HCT116 (cell line): ENCODE results near the gene SLAMF6. TPM values are rescaled to one million over a fixed set of nuclear protein-coding genes. Genes with fewer than 3 reads are reported as not detected.

Experiments used
- ATAC-seq: fragments of 200-7000 bp; cut with Tn5 transposase; 2 replicates; pipeline ENCODE4 v1.9.1; 2020; ENCODE audit warnings: mild to moderate bottlenecking, moderate library complexity
- BruUV-seq: library from RNA; stranded (reverse); fragments of 400-500 nt; replicated peaks from 2 replicates; lab custom pipeline; 2021; lab: Mats Ljungman, UMichigan
- CTCF ChIA-PET: fragments of 300-600 bp; sonication (Branson Sonifier 250); formaldehyde crosslinking; loops from one replicate; lab custom pipeline; 2021; ENCODE audit warnings: antibody characterized with exemption; lab: Charles Lee
- POLR2A ChIA-PET: fragments of 300-600, 350-600 bp; sonication (Branson Sonifier 250); formaldehyde crosslinking; loops from one replicate; lab custom pipeline; 2021; ENCODE audit warnings: antibody characterized with exemption; lab: Charles Lee
- RAD21 ChIA-PET, 2 experiments: fragments of 300-600 bp; sonication (Branson Sonifier 250); formaldehyde crosslinking; loops; one replicate each; lab custom pipeline; 2023; ENCODE audit warnings: low total read pairs in 2 of 2; ENCODE audit not compliant: uncharacterized antibody in 2 of 2, unreplicated experiment in 2 of 2, low non-redundant PET in 1 of 2; lab: Charles Lee
- DNase-seq: peaks from one replicate; pipeline ENCODE4 v3.0.0-alpha.2; 2010; ENCODE audit warnings: low read depth, low spot score
- H2AFZ ChIP-seq: fragments of 200-600 bp; shearing (Covaris generic), sonication (generic); 2 replicates; pipeline ENCODE4 v1.6.1; 2017; ENCODE audit warnings: low read depth, mixed run types, mixed read lengths, antibody characterized with exemption, low read length; ENCODE audit not compliant: poor library complexity, severe bottlenecking
- H3K27ac ChIP-seq: 2 replicates; pipeline ENCODE4 v1.5.1; 2012; ENCODE audit warnings: low read depth, low read length
- H3K27me3 ChIP-seq: fragments of 200-600 bp; sonication (generic); 2 replicates; pipeline ENCODE4 v1.6.1; 2016; ENCODE audit warnings: mixed run types, low read length, mixed read lengths; ENCODE audit not compliant: insufficient read depth
- H3K36me3 ChIP-seq, 2 experiments: fragments of 200-500 bp in 1 of 2; fragments of 200-600 bp in 1 of 2; sonication (Bioruptor generic) in 1 of 2; sonication (generic) in 1 of 2; 2 replicates each; pipeline versions ENCODE4 v1.5.1 to v1.6.1; 2014 to 2016; ENCODE audit warnings: low read length in 2 of 2, inconsistent platforms in 1 of 2, mixed read lengths in 1 of 2, mixed run types in 1 of 2; ENCODE audit not compliant: insufficient read depth in 2 of 2, control insufficient read depth in 1 of 2
- H3K4me1 ChIP-seq, 2 experiments: fragments of 200-600 bp in 1 of 2; sonication (generic) in 1 of 2; 2 replicates each; pipeline versions ENCODE4 v1.5.1 to v1.6.1; 2012 to 2017; ENCODE audit warnings: low read length in 2 of 2, inconsistent platforms in 1 of 2, mild to moderate bottlenecking in 1 of 2, mixed read lengths in 1 of 2, mixed run types in 1 of 2, moderate library complexity in 1 of 2; ENCODE audit not compliant: insufficient read depth in 2 of 2, control insufficient read depth in 1 of 2
- H3K4me2 ChIP-seq: fragments of 200-600 bp; sonication (generic); 2 replicates; pipeline ENCODE4 v1.6.1; 2017; ENCODE audit warnings: mixed run types, low read length, mixed read lengths
- H3K4me3 ChIP-seq, 2 experiments: fragments of 200-600 bp in 1 of 2; sonication (generic) in 1 of 2; replicated peaks in 1 of 2; 2 replicates each; pipeline ENCODE4 v1.5.1; 2011 to 2016; ENCODE audit warnings: low read length in 2 of 2, control low read depth in 1 of 2, low read depth in 1 of 2, mild to moderate bottlenecking in 1 of 2, mixed read lengths in 1 of 2, mixed run types in 1 of 2
- H3K79me2 ChIP-seq: fragments of 200-600 bp; sonication (generic); 2 replicates; pipeline ENCODE4 v1.6.1; 2017; ENCODE audit warnings: mild to moderate bottlenecking, mixed run types, low read length, moderate library complexity, mixed read lengths; ENCODE audit not compliant: insufficient read depth
- H3K9ac ChIP-seq: fragments of 200-600 bp; sonication (generic); 2 replicates; pipeline ENCODE4 v1.6.1; 2016; ENCODE audit warnings: low read length, mixed read lengths
- H3K9me2 ChIP-seq: fragments of 200-600 bp; sonication (generic), shearing (Covaris generic); 2 replicates; pipeline ENCODE4 v1.6.1; 2017; ENCODE audit warnings: mixed run types, mild to moderate bottlenecking, moderate library complexity; ENCODE audit not compliant: insufficient read depth
- H3K9me3 ChIP-seq, 2 experiments: fragments of 200-500 bp in 1 of 2; fragments of 200-600 bp in 1 of 2; sonication (Bioruptor generic) in 1 of 2; sonication (generic) in 1 of 2; 2 replicates each; pipeline ENCODE4 v1.6.1; 2014 to 2017; ENCODE audit warnings: low read length in 2 of 2, mixed read lengths in 2 of 2, inconsistent platforms in 1 of 2, low read depth in 1 of 2, mild to moderate bottlenecking in 1 of 2, mixed run types in 1 of 2, moderate library complexity in 1 of 2; ENCODE audit not compliant: control insufficient read depth in 1 of 2, insufficient read depth in 1 of 2
- H4K20me1 ChIP-seq: fragments of 200-600 bp; sonication (generic), shearing (Covaris generic); 2 replicates; pipeline ENCODE4 v1.6.1; 2017; ENCODE audit warnings: mixed run types, mild to moderate bottlenecking, moderate library complexity; ENCODE audit not compliant: insufficient read depth
- CBX3 ChIP-seq: IDR thresholded peaks from 2 replicates; pipeline ENCODE4 v1.6.1; 2012; ENCODE audit warnings: low read depth
- CEBPB ChIP-seq: IDR thresholded peaks from 2 replicates; pipeline ENCODE4 v1.6.1; 2012; ENCODE audit warnings: low read depth
- EZH2 ChIP-seq: fragments of 200-600 bp; sonication (generic); IDR thresholded peaks from 2 replicates; pipeline ENCODE4 v1.6.1; 2017; ENCODE audit warnings: antibody characterized with exemption, mixed run types
- JUND ChIP-seq: IDR thresholded peaks from 2 replicates; pipeline ENCODE4 v1.6.1; 2012
- POLR2A ChIP-seq: IDR thresholded peaks from 2 replicates; pipeline ENCODE4 v1.7.0; 2011; ENCODE audit warnings: borderline replicate concordance; ENCODE audit not compliant: insufficient read depth, insufficient read length; ENCODE audit errors: extremely low read depth
- RAD21 ChIP-seq: IDR thresholded peaks from 2 replicates; pipeline ENCODE4 v1.6.1; 2012; ENCODE audit warnings: low read depth, mild to moderate bottlenecking
- SIN3A ChIP-seq: IDR thresholded peaks from 2 replicates; pipeline ENCODE4 v1.6.1; 2012; ENCODE audit warnings: low read depth
- SP1 ChIP-seq: IDR thresholded peaks from 2 replicates; pipeline ENCODE4 v1.6.1; 2012; ENCODE audit warnings: low read depth
- SRF ChIP-seq: IDR thresholded peaks from 2 replicates; pipeline ENCODE4 v1.6.1; 2012; ENCODE audit warnings: low read depth
- TCF7L2 ChIP-seq: IDR thresholded peaks from 2 replicates; pipeline ENCODE4 v1.7.0; 2011; ENCODE audit warnings: borderline replicate concordance, inconsistent platforms; ENCODE audit not compliant: insufficient read depth, insufficient read length; ENCODE audit errors: extremely low read depth
- YY1 ChIP-seq: IDR thresholded peaks from 2 replicates; pipeline ENCODE4 v1.6.1; 2011; ENCODE audit warnings: low read length, low read depth, moderate library complexity, mild to moderate bottlenecking; ENCODE audit not compliant: insufficient replicate concordance; ENCODE audit errors: extremely low read depth
- ZNF274 ChIP-seq: fragments of 200-500 bp; sonication (Bioruptor generic); IDR thresholded peaks from 2 replicates; pipeline ENCODE4 v1.6.1; 2014; ENCODE audit warnings: mild to moderate bottlenecking, low read depth, low read length, inconsistent platforms
- intact Hi-C: fragments of 100-400 bp; cut with micrococcal nuclease; formaldehyde crosslinking; loops from 2 replicates; pipeline ENCODE4 v1.10.0; 2022
- total RNA-seq: library from RNA; stranded (reverse); gene quantifications from one replicate; pipeline ENCODE4 v1.2.1, GENCODE V29; 2021; ENCODE audit not compliant: unreplicated experiment
- TF ChIP-seq, protein P1 (sequence below): IDR thresholded peaks from 2 replicates; pipeline ENCODE4 v1.6.1; 2012; ENCODE audit warnings: low read depth
- TF ChIP-seq, protein P2 (sequence below): IDR thresholded peaks from 2 replicates; pipeline ENCODE4 v1.6.1; 2011; ENCODE audit warnings: mild to moderate bottlenecking, low read length, moderate library complexity; ENCODE audit not compliant: insufficient replicate concordance; ENCODE audit errors: extremely low read depth

The SLAMF6 gene
- total RNA-seq, 1 experiment from 2014 or later, result not detected

DNA sequence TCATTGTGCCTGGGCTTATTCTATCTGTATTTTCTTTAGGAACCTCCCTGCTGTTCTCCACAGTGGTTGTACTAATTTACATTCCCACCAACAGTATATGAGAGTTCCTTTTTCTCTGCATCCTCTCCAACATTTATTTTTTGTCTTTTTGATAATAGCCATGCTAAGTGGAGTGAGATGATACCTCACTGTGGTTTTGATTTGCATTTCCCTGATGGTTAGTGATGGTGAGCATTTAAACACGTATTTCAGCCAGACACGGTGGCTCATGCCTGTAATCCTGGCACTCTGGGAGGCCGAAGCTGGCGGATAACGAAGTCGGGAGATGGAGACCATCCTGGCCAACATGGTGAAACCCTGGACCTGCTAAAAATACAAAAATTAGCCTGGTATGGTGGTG, 57.9 kb downstream of the SLAMF6 start (continued):
- TF ChIP-seq, protein P1, sequence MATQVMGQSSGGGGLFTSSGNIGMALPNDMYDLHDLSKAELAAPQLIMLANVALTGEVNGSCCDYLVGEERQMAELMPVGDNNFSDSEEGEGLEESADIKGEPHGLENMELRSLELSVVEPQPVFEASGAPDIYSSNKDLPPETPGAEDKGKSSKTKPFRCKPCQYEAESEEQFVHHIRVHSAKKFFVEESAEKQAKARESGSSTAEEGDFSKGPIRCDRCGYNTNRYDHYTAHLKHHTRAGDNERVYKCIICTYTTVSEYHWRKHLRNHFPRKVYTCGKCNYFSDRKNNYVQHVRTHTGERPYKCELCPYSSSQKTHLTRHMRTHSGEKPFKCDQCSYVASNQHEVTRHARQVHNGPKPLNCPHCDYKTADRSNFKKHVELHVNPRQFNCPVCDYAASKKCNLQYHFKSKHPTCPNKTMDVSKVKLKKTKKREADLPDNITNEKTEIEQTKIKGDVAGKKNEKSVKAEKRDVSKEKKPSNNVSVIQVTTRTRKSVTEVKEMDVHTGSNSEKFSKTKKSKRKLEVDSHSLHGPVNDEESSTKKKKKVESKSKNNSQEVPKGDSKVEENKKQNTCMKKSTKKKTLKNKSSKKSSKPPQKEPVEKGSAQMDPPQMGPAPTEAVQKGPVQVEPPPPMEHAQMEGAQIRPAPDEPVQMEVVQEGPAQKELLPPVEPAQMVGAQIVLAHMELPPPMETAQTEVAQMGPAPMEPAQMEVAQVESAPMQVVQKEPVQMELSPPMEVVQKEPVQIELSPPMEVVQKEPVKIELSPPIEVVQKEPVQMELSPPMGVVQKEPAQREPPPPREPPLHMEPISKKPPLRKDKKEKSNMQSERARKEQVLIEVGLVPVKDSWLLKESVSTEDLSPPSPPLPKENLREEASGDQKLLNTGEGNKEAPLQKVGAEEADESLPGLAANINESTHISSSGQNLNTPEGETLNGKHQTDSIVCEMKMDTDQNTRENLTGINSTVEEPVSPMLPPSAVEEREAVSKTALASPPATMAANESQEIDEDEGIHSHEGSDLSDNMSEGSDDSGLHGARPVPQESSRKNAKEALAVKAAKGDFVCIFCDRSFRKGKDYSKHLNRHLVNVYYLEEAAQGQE, result no peak
- TF ChIP-seq CBX3 (no peak), POLR2A (no peak), SRF (no peak), JUND (no peak), SIN3A (no peak)
- TF ChIP-seq, all 23 proteins: peak for 0

DNA sequence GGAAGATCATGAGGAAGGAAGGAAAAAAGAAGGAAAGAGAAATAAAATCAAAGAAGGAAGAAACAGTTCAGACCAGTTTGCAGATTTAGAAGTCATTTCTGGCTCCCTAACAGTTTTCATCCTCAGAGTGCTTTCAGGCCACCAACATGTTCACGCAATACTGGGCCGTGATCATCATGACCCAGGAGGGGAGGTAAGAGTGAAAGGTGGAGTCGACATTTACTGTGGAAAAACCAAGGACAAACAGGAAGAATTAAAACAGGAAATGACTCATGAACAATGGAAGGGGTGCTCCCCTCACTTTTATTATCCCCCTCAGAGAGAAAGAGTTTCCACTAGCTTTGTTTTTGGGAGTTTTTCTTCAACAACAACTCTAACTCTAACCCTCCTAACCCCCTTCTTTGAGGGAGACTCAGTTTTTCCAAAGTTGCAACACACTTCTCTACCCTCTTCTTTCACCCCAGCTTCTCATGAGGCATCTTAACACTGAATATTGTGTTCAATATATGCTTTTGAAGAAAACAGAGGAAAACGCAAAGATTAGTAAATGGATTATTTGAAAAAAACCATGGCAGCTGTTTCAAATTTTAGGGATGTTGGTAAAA, 62.3 kb downstream of the SLAMF6 start:
- Histone ChIP-seq H3K9me2 (no peaks in the 10 kb centered on the region), H3K79me2 (no peaks in the 10 kb centered on the region), H4K20me1 (no peaks in the 10 kb centered on the region), H3K9ac (no peak overlapping the region), H3K27me3 (no peaks in the 10 kb centered on the region), H3K4me2 (0 out of 2 replicates have a peak overlapping the region, but pooled peaks have one; percentile 1), H3K4me1 (peaks cover 2 to 7% of the 10 kb centered on the region in 2 experiments; a peak in 1 of 4 replicates), H3K36me3 (no peaks in the 10 kb centered on the region), H2AFZ (peak overlapping the region; percentile 51), H3K9me3 (no peaks in the 10 kb centered on the region), H3K4me3 (no peak overlapping the region), H3K27ac (no peak overlapping the region)
- RAD21 ChIA-PET, result no interaction called here
- CTCF ChIA-PET, result no interaction called here
- BruUV-seq, result no TSS peak
- DNase-seq (no peak), ATAC-seq (no peak)
- POLR2A ChIA-PET, result no interaction called here
- intact Hi-C loops, result no loop called here
- TF ChIP-seq, protein P1, result no peak
- no peak for TF ChIP-seq EZH2
- TF ChIP-seq, protein P2, sequence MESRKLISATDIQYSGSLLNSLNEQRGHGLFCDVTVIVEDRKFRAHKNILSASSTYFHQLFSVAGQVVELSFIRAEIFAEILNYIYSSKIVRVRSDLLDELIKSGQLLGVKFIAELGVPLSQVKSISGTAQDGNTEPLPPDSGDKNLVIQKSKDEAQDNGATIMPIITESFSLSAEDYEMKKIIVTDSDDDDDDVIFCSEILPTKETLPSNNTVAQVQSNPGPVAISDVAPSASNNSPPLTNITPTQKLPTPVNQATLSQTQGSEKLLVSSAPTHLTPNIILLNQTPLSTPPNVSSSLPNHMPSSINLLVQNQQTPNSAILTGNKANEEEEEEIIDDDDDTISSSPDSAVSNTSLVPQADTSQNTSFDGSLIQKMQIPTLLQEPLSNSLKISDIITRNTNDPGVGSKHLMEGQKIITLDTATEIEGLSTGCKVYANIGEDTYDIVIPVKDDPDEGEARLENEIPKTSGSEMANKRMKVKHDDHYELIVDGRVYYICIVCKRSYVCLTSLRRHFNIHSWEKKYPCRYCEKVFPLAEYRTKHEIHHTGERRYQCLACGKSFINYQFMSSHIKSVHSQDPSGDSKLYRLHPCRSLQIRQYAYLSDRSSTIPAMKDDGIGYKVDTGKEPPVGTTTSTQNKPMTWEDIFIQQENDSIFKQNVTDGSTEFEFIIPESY, result no peak
- no peak for TF ChIP-seq ZNF274
- no peak for TF ChIP-seq JUND
- no peak for TF ChIP-seq RAD21
- no peak for TF ChIP-seq YY1
- TF ChIP-seq SP1, result no peak
- no peak for TF ChIP-seq TCF7L2
- TF ChIP-seq CEBPB, result no peak
